Osteocyte (in vitro differentiated cells): ENCODE results near the gene ASTN1. TPM values are rescaled to one million over a fixed set of nuclear protein-coding genes. Genes with fewer than 3 reads are reported as not detected.

Experiments used
- DNase-seq: peaks from one replicate; pipeline ENCODE4 v3.0.0; 2021; ENCODE audit warnings: mixed read lengths; ENCODE audit not compliant: unreplicated experiment; ENCODE audit errors: extremely low spot score
- H3K27ac Mint-ChIP-seq: one replicate; pipeline ENCODE4 v1.8.0; 2021; ENCODE audit warnings: mild to moderate bottlenecking, mixed read lengths; ENCODE audit not compliant: unreplicated experiment
- H3K27me3 Mint-ChIP-seq: one replicate; pipeline ENCODE4 v1.8.0; 2021; ENCODE audit warnings: mixed read lengths; ENCODE audit not compliant: unreplicated experiment
- H3K36me3 Mint-ChIP-seq: one replicate; pipeline ENCODE4 v1.8.0; 2021; ENCODE audit warnings: mixed read lengths; ENCODE audit not compliant: unreplicated experiment
- H3K4me1 Mint-ChIP-seq: one replicate; pipeline ENCODE4 v1.8.0; 2021; ENCODE audit warnings: mixed read lengths; ENCODE audit not compliant: unreplicated experiment
- H3K4me3 Mint-ChIP-seq: one replicate; pipeline ENCODE4 v1.8.0; 2021; ENCODE audit warnings: mild to moderate bottlenecking, moderate library complexity, mixed read lengths; ENCODE audit not compliant: unreplicated experiment
- H3K9me3 Mint-ChIP-seq: one replicate; pipeline ENCODE4 v1.8.0; 2021; ENCODE audit warnings: mixed read lengths; ENCODE audit not compliant: unreplicated experiment
- total RNA-seq: library from RNA; stranded (reverse); gene quantifications from 2 replicates; pipeline ENCODE4 v1.2.1, GENCODE V29; 2021
- TF ChIP-seq, protein P1 (sequence below): fragments of 200-600 bp; sonication (generic); IDR thresholded peaks from 2 replicates; pipeline ENCODE4 v1.5.0; 2021; ENCODE audit warnings: antibody characterized with exemption, mild to moderate bottlenecking, moderate library complexity

The ASTN1 gene
- total RNA-seq, 1 donor from 2014 or later, result not detected

DNA sequence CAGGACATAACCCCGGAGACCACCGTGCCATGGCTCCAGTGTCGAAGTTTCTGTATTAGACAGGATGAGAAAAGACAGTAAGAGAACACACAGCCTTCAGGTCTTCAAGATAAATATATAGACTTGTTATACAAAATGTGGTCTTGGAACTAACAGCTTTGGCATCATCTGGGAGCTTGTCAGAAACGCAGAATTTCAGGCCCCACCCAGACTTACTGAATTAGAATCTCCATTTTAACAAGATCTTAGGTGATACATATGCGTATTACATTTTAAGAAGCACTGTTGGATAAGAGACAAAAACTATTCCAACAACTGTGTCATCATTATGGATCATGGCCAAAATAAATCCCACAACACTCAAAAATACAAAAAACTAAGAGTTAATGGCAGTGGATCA, 239.3 kb downstream of the ASTN1 start:
- TF ChIP-seq, protein P1, sequence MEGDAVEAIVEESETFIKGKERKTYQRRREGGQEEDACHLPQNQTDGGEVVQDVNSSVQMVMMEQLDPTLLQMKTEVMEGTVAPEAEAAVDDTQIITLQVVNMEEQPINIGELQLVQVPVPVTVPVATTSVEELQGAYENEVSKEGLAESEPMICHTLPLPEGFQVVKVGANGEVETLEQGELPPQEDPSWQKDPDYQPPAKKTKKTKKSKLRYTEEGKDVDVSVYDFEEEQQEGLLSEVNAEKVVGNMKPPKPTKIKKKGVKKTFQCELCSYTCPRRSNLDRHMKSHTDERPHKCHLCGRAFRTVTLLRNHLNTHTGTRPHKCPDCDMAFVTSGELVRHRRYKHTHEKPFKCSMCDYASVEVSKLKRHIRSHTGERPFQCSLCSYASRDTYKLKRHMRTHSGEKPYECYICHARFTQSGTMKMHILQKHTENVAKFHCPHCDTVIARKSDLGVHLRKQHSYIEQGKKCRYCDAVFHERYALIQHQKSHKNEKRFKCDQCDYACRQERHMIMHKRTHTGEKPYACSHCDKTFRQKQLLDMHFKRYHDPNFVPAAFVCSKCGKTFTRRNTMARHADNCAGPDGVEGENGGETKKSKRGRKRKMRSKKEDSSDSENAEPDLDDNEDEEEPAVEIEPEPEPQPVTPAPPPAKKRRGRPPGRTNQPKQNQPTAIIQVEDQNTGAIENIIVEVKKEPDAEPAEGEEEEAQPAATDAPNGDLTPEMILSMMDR, result no peak
- Mint-ChIP-seq H3K36me3 (no peaks in the 10 kb centered on the region), H3K4me3 (no peak overlapping the region), H3K4me1 (no peaks in the 10 kb centered on the region), H3K27ac (no peak overlapping the region), H3K27me3 (peaks cover 3% of the 10 kb centered on the region), H3K9me3 (no peaks in the 10 kb centered on the region)
- DNase-seq, result no peak

DNA sequence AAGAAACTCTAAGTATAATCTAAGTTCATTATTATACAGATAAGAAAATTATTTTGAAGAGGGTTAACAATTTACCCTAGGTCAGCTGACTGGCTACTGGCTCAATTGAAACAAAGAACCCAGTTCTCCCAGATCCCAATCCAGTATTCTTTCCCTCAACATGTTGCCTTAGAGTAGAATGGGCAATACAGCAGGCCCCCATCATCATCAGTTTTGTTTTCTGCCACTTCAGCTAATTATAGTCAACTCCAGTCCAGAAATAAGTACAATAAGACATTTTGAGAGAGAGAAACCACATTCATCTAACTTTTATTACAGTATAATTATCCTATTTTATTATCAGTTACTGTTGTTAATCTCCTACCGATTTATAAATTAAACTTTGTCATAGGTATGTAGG, 241.2 kb downstream of the ASTN1 start:
- H3K4me1 Mint-ChIP-seq, result no peaks in the 10 kb centered on the region
- no peak for DNase-seq
- no peaks in the 10 kb centered on the region for H3K36me3 Mint-ChIP-seq
- no peak overlapping the region for H3K4me3 Mint-ChIP-seq
- no peak overlapping the region for H3K27ac Mint-ChIP-seq
- peaks cover 3% of the 10 kb centered on the region for H3K27me3 Mint-ChIP-seq
- TF ChIP-seq, protein P1, result no peak
- H3K9me3 Mint-ChIP-seq, result no peaks in the 10 kb centered on the region

DNA sequence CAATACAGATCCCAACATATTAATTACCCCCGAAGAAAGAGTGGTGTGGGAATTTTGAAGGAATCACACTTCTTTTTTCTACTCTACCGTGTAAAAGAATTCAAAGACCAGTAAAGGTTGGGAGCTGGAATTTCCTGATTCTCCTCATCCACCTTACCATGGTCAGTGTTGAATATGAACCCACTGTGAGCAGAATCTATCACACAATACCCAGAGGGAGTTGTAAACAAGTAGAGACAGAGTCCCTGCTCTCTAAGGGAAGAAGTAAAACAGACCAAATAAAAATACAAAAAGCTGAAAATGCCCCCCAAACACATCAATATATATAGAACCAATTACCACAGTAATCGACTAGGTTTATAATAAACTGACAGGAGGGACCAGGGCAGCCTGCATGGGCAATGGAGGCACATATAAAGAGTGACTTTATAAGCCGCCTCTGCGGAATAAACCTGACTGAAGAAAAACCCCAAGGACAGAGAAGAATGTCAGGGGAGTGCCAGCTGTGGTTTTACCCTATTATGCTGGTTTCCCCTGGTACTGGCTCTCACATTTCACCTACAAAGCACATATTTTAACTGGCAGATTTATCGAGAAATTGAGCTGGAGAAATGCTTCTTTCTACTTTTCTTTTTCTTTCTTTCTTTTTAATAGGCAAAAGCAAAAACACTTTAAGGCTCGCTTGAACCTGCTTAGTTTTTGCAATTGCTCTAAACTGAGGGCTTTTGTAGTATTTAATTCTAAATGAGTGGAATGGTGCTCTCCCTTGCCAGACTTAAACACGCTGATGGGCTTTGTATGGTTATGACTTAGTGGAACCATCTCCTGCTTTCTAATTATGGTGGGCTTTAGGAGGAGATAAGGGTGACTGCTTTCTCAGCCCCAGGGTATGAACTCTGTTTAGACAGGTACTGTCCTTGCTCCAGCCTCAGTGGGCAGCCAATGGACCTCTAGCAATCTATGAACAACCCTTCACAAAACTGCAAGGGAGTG, 244.8 kb downstream of the ASTN1 start:
- peaks cover 3% of the 10 kb centered on the region for H3K27me3 Mint-ChIP-seq
- H3K9me3 Mint-ChIP-seq, result no peaks in the 10 kb centered on the region
- H3K4me1 Mint-ChIP-seq, result no peaks in the 10 kb centered on the region
- TF ChIP-seq, protein P1, result no peak
- no peak for DNase-seq
- H3K27ac Mint-ChIP-seq, result no peak overlapping the region
- H3K4me3 Mint-ChIP-seq, result no peak overlapping the region
- H3K36me3 Mint-ChIP-seq, result no peaks in the 10 kb centered on the region

DNA sequence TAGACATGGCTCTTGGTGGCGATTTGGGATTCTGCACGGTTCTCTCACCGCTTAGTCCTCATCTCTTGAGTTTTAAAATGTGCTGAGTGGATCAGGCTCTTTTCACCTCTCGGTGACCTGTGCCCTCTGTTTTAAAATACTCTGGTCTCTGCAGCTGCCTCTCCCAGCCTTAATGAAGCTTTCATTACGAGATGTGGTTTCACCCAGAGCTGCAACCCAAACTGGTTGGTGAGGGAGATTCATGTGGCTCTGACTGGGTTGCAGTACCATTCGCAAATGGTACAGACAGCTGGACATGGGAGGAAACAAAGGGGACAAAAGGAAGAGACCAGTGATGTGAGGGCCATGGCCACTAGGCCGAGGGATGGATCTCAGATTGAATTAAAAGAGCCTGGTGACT, 258.9 kb downstream of the ASTN1 start:
- TF ChIP-seq, protein P1, result no peak
- Mint-ChIP-seq H3K36me3 (no peaks in the 10 kb centered on the region), H3K27ac (no peak overlapping the region), H3K4me1 (no peaks in the 10 kb centered on the region), H3K27me3 (peaks cover 11% of the 10 kb centered on the region), H3K9me3 (no peaks in the 10 kb centered on the region), H3K4me3 (no peak overlapping the region)
- DNase-seq, result no peak

DNA sequence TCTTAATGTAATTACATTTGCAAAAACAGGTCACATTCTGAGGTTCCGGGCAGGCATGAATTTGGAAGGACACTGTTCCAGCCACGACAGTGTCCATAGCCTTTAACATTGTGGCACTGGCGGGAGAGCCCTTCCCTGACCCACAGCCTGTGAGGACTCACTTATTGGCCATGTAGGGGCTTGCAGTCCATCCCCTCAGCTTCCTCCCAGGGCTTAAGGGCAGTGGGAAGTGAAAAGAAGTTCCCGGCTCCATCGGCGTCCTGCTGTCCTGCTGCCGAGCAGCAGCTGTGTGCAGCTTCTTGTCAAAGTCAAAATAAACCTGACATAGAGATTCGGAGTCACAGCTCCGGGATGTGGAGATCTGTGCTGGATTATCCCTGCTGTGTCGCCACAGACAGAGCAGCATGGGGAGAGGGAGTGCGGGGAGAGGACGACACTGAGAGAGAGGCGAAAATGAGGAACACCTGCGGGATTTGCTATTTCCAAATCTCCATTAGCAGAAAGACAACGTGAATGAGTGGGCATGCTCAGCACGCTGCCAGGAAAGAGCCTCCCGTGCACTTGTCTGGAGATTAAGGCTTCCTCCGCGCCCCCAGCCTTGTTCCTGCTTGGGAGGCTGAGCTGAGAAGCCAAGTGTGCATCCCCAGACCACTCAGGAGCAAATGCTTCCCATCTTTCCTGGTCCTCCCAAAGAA, 260.3 kb downstream of the ASTN1 start:
- Mint-ChIP-seq H3K36me3 (no peaks in the 10 kb centered on the region), H3K4me3 (no peak overlapping the region), H3K4me1 (no peaks in the 10 kb centered on the region), H3K27me3 (peaks cover 15% of the 10 kb centered on the region), H3K9me3 (no peaks in the 10 kb centered on the region), H3K27ac (no peak overlapping the region)
- no peak for DNase-seq
- TF ChIP-seq, protein P1, result no peak
